Hematopoietic multipotent progenitor cell treated with erythropoietin and hydrocortisone succinate and interleukin-3 and kit ligand, for 4 days (in vitro differentiated cells): Measurements from ENCODE around the gene GLYATL1B.
"Not testable (repeated sequence)": the region's sequence is repeated elsewhere in the genome, so short reads cannot be mapped to it uniquely, and the experiment has no call there.

ENCODE experiments used
- DNase-seq: peaks from one replicate; pipeline ENCODE4 v3.0.0-alpha.2; 2015

GLYATL1B gene

DNA sequence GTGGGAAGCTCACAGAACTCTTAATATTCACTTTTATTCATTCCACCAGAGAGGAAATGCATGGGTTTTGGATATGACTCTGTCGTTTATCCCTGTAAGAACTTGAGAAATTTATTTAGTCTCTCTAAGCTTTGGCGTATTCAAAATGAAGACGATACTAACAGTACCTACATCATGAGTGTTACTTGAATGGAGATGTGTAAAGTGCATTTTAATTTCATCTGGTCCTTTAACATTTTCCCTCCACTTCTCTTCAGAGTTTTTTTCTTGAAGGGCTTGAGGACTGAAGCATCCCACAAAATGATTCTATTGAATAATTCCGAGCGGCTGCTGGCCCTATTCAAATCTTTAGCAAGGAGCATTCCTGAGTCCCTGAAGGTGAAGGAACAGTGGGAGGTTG, at the start of gene GLYATL1B:
Gene GLYATL1B, plus strand, starts transcription at position 301 of the 400 bp plus-strand sequence. Its CDS starts 0 bp downstream, at position 301.
- DNase-seq = not testable (repeated sequence)

GRCh38 chr11:59036542-59036941, 49.6 kb upstream of the GLYATL1B start:
- DNase-seq = not testable (repeated sequence)

GRCh38 chr11:59037434-59037833, 48.7 kb upstream of the GLYATL1B start:
- DNase-seq = not testable (repeated sequence)

DNA sequence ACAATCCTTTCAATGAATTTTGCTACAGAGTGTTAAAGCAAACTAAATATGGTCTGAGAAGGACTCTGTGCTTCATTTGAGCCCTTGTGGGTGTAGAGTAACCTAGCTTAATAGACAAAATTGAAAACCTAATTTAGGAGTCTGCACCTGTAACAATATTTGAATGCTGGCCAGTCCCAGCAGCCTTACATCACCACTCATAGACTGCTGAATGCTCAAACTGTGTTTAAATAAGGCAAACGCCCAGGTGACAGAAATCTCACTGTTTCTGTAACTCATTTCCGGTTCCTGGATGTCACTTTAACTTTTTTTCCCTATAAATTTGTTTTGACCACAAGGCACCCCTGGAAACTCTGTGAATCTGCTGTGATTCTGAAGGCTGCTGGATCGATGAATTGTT, 45.5 kb upstream of the GLYATL1B start:
- DNase-seq = no peak

DNA sequence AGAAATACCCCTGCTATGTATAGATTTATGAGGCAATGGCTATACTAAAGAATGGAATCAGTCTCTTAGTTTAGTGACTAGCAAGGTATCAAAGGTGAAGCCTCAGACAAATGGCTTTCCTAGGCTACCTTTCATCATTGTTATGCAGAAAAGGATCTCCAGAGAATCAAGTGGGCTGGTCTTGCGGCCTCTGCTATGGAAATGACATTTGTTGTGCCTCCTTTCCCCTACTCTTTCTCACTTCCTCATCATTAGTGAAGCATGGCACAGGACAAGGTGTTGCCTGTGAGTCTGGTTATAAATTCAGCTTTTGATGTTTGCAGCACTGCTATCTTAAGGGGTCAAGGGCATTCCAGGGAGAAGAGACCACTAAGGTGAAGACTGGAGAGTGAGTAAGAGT, 34.7 kb upstream of the GLYATL1B start:
- DNase-seq = not testable (repeated sequence)

DNA sequence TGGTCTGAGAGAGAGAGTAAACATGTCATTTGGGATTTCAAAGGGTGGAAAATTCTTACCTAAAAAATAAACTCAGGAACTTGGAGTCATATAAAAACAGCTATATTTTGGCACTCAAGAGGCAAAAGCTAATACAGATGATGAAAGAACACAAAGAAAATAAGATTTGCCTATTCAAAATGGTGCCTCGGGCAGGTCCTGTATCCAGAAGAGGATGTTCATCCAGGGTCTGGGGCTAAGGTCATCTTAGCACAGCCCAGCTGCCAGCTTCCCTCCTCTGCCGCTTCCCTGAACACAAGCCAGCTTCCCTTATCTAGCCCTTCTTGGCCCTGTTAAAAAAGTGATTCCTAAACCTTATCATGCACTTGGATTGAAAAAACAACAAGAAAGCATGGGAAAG, 33.8 kb upstream of the GLYATL1B start:
- not testable (repeated sequence) for DNase-seq

DNA sequence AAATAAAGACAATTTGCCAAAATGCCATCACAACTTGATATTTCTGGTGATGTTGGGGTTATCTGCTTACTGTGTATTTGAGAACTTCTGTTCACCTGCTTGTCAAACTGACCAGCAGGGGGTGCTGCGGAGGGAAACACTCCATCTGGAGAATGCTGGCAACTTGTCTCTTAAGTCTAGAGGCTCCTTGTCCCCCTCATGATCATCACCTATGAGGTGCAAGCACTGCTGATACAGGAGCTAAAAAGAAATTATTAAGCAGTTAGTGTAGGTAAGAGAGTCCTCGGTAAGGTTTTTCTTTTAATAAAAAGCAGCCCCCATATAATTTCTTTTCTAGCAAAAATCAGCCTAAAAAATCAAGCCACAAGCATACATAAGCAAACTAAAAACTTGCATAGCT, 32.7 kb upstream of the GLYATL1B start:
- DNase-seq = peak; percentile 82

GRCh38 chr11:59058120-59059033, 27.7 kb upstream of the GLYATL1B start:
- peak; percentile 94 for DNase-seq

GRCh38 chr11:59060096-59060495, 26.0 kb upstream of the GLYATL1B start:
- not testable (repeated sequence) for DNase-seq

DNA sequence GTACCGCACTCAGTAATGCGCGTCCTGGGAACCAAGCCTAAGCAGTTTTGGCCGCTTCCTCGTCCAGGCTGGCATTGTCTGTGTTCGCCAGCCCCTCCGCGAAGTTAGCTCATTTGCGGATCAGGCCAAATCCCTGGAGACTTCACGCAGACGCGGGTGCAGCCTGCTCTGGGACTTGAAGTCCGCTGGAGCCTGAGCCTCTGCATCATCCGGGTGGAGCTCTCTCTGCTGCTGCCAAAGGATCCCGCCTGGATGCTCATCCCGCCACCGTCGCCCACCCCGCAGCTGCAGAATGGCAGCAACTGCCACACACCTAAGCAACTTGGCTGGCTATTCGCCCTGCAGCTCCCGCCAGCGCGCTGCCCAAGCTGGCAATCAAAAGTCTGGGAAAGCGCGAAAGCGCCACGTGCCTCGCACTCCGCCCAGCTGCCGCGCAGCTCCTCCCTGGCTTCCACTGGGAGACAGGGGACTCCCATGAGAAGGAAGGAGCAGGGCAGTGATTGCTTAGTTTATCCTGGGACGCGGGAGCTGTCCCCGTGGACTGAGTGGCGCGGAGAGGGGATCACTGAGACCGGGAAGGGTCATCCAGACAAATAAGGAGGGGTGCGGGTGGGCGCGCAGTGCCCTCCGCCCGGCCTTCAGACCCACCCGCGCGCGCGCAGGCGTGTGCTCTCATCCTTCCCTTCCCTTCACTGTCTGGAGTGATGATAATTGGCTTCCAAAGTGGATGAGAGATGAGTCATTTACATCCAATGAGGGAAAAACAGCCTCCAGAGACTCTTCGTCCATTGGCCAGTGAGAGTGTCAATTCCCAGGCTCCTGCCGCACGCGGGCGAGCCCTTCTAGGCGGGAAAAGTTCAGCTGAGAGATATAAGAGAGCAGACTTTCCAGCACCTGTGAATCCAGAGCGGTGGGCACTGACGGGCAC, 23.2 kb upstream of the GLYATL1B start:
- no peak for DNase-seq

- DNase-seq = not testable (repeated sequence)
These were observed 21.9 kb upstream of the GLYATL1B start for GRCh38 chr11:59063996-59064727.

DNA sequence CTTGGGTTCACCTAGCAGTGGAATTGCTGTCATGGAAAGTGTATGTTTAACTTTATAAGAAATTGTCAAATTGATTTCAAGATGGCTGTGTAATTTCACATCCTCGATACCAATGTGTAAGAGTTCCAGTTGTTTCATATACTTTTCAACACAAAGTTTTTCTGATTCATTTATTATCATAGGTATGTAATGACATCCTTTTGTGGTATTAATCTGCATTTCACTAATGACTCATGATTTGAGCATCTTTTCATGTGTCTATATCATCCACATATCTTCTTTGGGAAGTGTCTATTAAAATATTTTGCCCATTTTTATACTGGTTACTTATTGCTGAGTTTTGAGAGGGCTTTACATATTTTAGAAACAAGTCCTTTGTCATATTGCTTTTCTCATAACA, 17.0 kb upstream of the GLYATL1B start:
- DNase-seq = no peak

DNA sequence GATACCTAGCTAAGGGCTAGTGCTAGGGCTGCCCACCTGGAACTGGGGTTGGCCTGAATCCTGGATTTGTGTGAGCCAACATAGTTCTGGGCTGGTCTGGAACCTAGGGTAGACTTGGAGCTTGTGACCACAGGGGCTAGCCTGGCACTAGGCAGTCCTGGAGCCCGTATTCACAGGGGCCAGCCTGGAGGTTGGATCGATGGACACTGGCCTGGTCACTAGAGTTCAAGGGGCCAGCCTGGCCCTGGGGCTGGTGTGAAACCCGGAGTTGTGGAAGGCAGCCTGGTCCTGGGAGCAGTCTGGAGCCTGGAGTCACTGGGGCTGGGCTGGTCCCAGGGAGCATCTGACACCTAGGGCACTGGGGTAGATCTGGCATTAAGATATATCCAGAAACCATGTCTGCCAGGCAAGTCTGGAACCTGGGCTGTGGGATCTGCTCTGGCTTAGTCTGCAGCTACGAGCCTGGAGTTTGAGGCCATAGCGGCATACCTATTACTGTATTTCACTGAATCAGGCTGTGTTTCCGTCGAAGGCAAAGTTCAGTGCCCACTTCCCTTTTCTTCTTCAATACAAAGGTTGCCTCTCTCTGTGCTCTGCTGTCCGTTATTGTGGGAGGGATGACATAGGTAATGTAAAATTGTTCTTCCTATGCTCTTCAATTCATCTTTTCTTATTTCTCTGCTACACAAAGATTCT, 9.1 kb upstream of the GLYATL1B start:
- DNase-seq = peak; percentile 60

DNA sequence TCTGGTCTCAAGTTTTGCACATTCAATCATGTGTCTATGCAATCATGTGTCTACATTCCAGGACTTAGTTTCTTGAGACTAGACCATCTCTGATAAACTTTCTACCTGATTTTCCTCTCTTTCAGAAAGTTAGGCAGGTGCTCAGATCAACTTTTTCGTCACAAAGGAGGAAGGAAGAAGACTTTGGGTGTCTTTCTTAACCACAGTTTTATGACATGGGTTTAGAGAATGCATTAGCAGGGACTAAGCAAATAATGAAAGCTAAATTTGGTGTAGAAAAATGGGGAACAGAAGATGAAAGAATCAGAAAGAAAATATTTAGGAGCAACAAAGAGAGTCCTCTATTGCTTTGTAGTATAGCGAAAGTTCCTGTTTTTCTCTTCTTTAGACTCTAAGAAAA, 7.7 kb upstream of the GLYATL1B start:
- no peak for DNase-seq

GRCh38 chr11:59079086-59079485, 7.0 kb upstream of the GLYATL1B start:
- no peak for DNase-seq

DNA sequence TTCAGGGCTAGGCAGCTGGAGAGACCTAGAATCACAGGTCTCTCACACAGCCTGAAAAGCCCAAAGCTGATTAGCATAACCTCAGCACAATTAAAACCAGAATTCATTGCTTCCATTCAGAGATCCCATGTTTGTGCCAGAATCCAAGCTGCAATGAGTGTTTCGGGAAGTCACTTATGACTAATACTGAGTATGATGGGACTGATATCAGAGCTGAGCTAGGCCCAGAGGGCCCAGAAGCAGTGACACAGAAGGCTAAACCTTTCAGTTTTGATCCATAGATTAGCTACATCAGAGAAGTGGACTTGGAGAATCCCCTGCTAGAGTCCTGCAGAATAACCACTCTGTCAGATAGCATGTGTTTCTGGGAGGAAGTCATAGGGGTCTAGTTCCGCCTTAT, 5.7 kb upstream of the GLYATL1B start:
- not testable (repeated sequence) for DNase-seq

DNA sequence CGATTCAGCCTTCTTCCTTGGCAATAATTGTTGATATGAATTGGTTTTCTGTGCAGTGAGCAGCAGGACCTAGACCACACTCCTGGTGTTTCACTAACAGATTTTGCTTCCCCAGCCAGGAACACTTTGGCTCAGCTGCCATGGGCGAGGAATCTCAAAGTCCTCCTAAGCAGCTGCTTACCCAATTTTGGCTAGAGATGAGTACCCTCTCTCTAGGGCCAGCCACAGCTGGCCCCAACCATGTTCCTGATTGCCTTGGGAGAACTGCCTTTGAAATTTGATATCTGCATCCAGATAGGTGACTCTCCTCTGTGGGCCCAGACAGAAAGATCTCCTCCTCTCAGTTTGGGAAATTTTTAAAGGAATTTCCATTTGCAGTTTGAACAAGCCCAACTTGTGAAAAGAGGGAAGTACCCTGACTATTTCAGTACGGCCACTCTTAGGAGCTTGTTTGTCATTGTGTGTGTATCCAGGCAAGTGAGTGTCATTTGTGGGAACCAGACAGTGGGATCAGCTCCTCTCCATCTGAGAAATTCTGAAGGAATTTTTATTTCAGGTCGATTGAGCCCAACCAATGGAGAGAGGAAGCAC, 4.6 kb upstream of the GLYATL1B start:
- DNase-seq = not testable (repeated sequence)

DNA sequence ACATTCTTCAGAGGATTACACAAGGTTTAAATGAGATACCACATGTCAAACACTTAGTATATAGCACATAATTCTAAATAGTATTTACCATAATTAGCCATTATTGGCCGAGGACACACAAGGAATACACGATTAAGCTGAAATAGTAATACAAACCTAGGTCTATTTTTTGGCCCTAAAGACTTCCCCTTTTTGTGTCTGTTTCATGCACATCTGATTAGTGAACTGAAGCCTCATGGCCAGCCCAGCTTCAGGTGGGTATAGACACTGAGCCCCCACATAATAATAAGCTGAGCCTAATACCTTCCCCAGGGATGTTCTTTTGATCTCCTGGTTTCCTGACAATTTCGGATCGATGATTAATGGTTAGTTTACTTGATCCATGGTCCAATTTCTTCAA, 2.1 kb downstream of the GLYATL1B start:
- no peak for DNase-seq

GRCh38 chr11:59093576-59093975, 7.5 kb downstream of the GLYATL1B start:
- not testable (repeated sequence) for DNase-seq

GRCh38 chr11:59095225-59095624, 9.1 kb downstream of the GLYATL1B start:
- DNase-seq = not testable (repeated sequence)

- not testable (repeated sequence) for DNase-seq
These were observed 10.0 kb downstream of the GLYATL1B start for GRCh38 chr11:59095972-59096575.
